Pancreas (tissue), 10 donors: ENCODE data around the gene CHRNE. TPM values are rescaled to one million over a fixed set of nuclear protein-coding genes. Genes with fewer than 3 reads are reported as not detected.
A peak's percentile ranks its signal among the peaks of the same experiment; 100 is the strongest.
"Not testable (repeated sequence)": the region's sequence is repeated elsewhere in the genome, so short reads cannot be mapped to it uniquely, and the experiment has no call there.

Source experiments
- ATAC-seq, 4 donors: fragments of 200-7000 bp; cut with Tn5 transposase; one replicate each; pipeline versions ENCODE4 v1.8.0 to v1.9.1; 2020; ENCODE audit warnings: mild to moderate bottlenecking in 4 of 4, moderate library complexity in 4 of 4
- DNase-seq, 6 donors: peaks; one replicate each; pipeline ENCODE4 v3.0.0-alpha.2; 2020
- FAIRE-seq: peaks from 2 replicates; lab custom pipeline; 2012; peaks lifted over from hg19 to GRCh38; lab: Jason Lieb, UNC
- H3K27ac ChIP-seq, 4 donors: fragments of 200-600 bp; sonication (generic); 1 replicate in 3 of 4; 2 replicates in 1 of 4; pipeline versions ENCODE4 v1.5.0 to v1.8.0; 2020
- H3K27me3 ChIP-seq, 4 donors: fragments of 200-600 bp; one replicate each; pipeline ENCODE4 v1.8.0; 2021
- H3K36me3 ChIP-seq, 3 donors: fragments of 200-600 bp; sonication (generic) in 1 of 3; one replicate each; pipeline versions ENCODE4 v1.5.0 to v1.8.0; 2020 to 2021
- H3K4me1 ChIP-seq, 3 donors: fragments of 200-600 bp; one replicate each; pipeline ENCODE4 v1.8.0; 2021
- H3K4me3 ChIP-seq, 4 donors: fragments of 200-600 bp; sonication (generic) in 2 of 4; one replicate each; pipeline versions ENCODE4 v1.5.0 to v1.8.0; 2020 to 2021
- H3K9me3 ChIP-seq, 4 donors: fragments of 200-600 bp; one replicate each; pipeline ENCODE4 v1.8.0; 2021
- WGBS, 2 donors: extraction: QIAGEN DNeasy Blood & Tissue Kit; methylation state at CpG; one replicate each; pipeline ENCODE4 v1.1.7; 2013; 5-methylcytosine and 5-hydroxymethylcytosine counted together
- intact Hi-C, 3 donors: fragments of 100-400 bp; cut with DNase I; formaldehyde crosslinking; loops; one replicate each; pipeline versions ENCODE4 v1.11.1 to v1.14.2; 2022
- polyA plus RNA-seq, 2 donors: library from polyadenylated mRNA; stranded (reverse); fragments of 200-250 nt; gene quantifications; one replicate each; pipeline ENCODE4 v1.2.3, GENCODE V29; 2013
- total RNA-seq, 6 donors: library from RNA; stranded (reverse); fragmentation: NEBNext Ultra II Directional in 4 of 6; extraction: Animal tissue kit (Norgen Biotek cat#: 25700) in 4 of 6; gene quantifications; one replicate each; pipeline versions ENCODE4 v1.2.1 to v1.2.4, GENCODE V29; 2021 to 2023
- TF ChIP-seq, protein P1 (sequence below), 4 donors: fragments of 200-600 bp; sonication (generic) in 3 of 4; IDR thresholded peaks; one replicate each; pipeline versions ENCODE4 v1.5.0 to v1.8.0; 2021; ENCODE audit warnings: antibody characterized with exemption in 4 of 4
- donor health status: healthy with polysubstance abuse.
- donor health status: DM: no; HTN: no; CAD: no; lungs with moderate emphysema.
- donor health status: DM: no; HTN: no; CAD: no.
- donor health status: control.
- donor health status: control.
- donor health status: Bipolar disorder and iron deficiency.
- donor health status: DM: yes; HTN: yes; CAD: no.
- donor health status: DM: no; HTN: no; CAD: no.
- donor health status: DM: no; HTN: no; CAD: no.
- donor health status: DM: yes; HTN: yes; CAD: no.

CHRNE gene
- total and polyA plus RNA-seq, 8 donors = 0.76 to 2.0 (median 1.3) TPM

DNA sequence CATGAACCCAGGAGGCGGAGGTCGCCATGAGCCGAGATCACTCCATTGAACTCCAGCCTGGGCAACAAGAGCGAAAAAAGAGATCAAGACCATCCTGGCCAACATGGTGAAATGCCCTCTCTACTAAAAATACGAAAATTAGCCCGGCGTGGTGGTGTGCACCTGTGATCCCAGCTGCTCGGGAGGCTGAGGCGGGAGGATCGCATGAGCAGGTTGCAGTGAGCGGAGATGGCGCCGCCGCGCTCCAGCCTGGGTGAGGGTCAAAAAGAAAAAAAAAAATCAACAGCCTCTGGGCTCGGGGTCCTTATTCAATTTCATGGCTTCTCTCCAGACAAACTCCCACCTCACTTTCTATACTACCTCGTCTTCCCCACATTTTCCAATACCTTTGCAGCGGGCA lies 26.0 kb upstream of the CHRNE start:
- Histone ChIP-seq H3K9me3 (no peaks in the 10 kb centered on the region), H3K4me1 (no peaks in the 10 kb centered on the region), H3K36me3 (no peaks in the 10 kb centered on the region), H3K27ac (no peak overlapping the region), H3K4me3 (no peak overlapping the region), H3K27me3 (no peaks in the 10 kb centered on the region)
- TF ChIP-seq, protein P1, sequence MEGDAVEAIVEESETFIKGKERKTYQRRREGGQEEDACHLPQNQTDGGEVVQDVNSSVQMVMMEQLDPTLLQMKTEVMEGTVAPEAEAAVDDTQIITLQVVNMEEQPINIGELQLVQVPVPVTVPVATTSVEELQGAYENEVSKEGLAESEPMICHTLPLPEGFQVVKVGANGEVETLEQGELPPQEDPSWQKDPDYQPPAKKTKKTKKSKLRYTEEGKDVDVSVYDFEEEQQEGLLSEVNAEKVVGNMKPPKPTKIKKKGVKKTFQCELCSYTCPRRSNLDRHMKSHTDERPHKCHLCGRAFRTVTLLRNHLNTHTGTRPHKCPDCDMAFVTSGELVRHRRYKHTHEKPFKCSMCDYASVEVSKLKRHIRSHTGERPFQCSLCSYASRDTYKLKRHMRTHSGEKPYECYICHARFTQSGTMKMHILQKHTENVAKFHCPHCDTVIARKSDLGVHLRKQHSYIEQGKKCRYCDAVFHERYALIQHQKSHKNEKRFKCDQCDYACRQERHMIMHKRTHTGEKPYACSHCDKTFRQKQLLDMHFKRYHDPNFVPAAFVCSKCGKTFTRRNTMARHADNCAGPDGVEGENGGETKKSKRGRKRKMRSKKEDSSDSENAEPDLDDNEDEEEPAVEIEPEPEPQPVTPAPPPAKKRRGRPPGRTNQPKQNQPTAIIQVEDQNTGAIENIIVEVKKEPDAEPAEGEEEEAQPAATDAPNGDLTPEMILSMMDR (IDR thresholded peaks at IDR 0.05) = no peak
- no peak for ATAC-seq
- no peak for FAIRE-seq
- WGBS, 2 donors = 94 to 96% methylated on average over 18 of the region's 18 CpGs
- intact Hi-C loops = no loop called here
- peak in 1 of 6 donors; percentile 3 for DNase-seq

DNA sequence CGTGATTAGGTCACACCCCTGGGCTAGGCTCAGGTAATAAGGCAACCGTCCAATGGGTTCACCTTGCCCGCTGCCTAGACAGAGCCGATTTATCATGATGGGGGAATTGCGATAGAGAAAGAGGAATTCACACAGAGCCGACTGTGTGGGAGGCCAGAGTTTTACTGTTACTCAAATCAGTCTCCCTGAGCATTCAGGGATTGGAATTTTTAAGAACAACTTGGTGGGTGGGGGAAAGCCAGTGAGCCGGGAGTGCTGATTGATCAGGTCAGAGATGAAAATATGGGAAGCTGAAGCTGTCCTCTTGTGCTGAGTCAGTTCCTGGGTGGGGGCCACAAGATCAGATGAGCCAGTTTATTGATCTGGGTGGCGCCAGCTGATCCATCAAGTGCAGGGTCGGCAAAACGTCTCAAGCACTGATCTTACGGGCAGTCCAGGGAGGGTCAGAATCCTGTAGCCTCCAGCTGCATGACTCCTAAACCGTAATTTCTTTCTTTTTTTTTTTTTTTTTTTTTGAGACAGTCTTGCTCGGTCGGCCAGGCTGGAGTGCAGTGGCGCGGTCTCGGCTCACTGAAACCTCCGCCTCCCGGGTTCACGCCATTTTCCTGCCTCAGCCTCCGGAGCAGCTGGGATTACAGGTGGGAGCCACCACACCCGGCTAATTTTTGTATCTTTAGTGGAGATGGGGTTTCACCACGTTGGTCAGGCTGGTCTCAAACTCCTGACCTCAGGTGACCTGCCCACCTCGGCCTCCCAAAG lies 23.9 kb upstream of the CHRNE start:
- 77% methylated on average over 24 of the region's 24 CpGs for WGBS, 2 donors
- H3K9me3 ChIP-seq, H3K27me3 ChIP-seq, ATAC-seq, FAIRE-seq, H3K4me1 ChIP-seq, H3K36me3 ChIP-seq, intact Hi-C loops, H3K4me3 ChIP-seq, H3K27ac ChIP-seq: not testable (repeated sequence)
- DNase-seq = peak in 1 of 6 donors; percentile 13

DNA sequence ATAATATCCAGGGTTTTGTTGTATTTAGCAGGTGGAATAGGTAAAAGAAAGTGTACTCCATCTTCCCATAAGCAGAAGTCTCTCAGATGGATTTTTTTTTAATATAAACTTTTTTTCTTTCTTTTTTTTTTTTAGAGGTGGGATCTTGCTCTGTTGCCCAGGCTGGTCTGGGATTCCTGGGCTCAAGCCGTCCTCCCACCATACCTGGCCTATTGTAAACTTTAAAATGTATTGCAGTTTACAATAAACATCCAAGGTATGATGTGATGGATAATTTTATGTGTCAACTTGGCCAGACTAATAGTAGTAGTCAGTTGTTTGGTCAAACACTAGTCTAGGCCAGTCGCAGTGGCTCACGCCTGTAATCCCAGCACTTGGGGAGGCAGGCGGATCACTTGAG lies 18.4 kb upstream of the CHRNE start:
- ATAC-seq = no peak
- H3K27me3 ChIP-seq = no peaks in the 10 kb centered on the region
- no peak overlapping the region for H3K4me3 ChIP-seq
- WGBS, 2 donors = 87 to 89% methylated on average over 4 of the region's 4 CpGs
- intact Hi-C loops = no loop called here
- DNase-seq = no peak
- no peaks in the 10 kb centered on the region for H3K9me3 ChIP-seq
- H3K4me1 ChIP-seq = no peaks in the 10 kb centered on the region
- H3K36me3 ChIP-seq = no peaks in the 10 kb centered on the region
- FAIRE-seq = no peak
- no peak overlapping the region for H3K27ac ChIP-seq
- TF ChIP-seq, protein P1 (IDR thresholded peaks at IDR 0.05) = no peak

DNA sequence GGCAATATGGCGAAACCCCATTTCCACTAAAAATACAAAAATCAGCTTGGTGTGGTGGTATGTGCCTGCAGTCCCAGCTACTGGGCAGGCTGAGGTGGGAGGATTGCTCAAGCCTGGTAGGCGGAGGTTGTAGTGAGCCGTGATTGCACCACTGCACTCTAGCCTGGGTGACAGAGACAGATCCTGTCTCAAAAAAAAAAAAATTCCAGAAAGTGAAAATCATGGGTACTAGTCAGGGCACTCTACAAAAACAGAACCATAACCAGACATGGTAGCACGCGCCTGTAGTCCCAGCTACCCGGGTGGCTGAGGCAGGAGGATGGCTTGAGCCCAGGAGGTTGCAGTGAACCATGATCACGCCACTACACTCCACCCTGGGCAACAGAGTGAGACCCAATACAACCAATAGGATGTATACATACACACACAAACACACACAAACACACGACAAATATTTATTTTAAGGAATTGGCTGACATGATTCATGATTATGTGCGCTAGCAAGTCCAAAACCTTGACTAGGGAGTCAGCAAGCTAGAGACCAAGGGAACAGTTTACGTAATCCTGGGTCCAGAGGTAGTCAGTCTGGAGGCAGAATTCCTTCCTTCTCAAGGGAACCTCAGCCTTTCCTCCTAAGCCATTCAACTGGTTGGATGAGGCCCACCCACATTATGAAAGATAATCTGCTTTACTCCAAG lies 17.6 kb upstream of the CHRNE start:
- Histone ChIP-seq H3K27me3 (no peaks in the 10 kb centered on the region), H3K4me3 (no peak overlapping the region), H3K27ac (no peak overlapping the region), H3K36me3 (no peaks in the 10 kb centered on the region), H3K9me3 (no peaks in the 10 kb centered on the region), H3K4me1 (no peaks in the 10 kb centered on the region)
- TF ChIP-seq, protein P1 (IDR thresholded peaks at IDR 0.05) = no peak
- WGBS, 2 donors = 77 to 81% methylated on average over 10 of the region's 10 CpGs
- DNase-seq = no peak
- no peak for FAIRE-seq
- peak in 1 of 4 donors; percentile 40 for ATAC-seq
- intact Hi-C loops = no loop called here

DNA sequence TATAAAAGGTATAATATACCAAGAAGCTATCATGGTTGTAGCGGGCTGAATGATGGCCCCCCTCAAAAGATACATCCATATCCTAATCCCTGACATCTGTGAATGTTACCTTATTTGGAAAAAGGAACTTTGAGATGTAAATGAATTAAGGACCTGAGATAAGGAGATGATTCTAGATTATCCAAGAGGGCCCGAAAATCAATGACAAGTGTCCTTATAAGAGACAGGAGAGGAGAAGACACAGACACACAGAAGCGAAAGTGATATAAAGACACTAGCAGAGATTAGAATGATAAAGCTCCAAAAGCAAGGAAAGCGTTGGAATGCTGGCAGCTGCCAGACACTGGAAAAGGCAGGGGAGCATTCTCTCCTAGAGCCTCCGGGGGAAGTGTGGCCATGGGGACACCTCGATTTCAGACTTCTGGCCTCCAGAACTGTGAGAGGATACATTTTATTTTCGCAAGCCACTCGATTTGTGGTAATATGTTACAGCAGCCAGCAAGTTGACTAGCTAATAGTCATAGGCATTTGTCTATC lies 16.7 kb upstream of the CHRNE start:
- TF ChIP-seq, protein P1 (IDR thresholded peaks at IDR 0.05) = no peak
- H3K9me3 ChIP-seq = no peaks in the 10 kb centered on the region
- no peaks in the 10 kb centered on the region for H3K36me3 ChIP-seq
- no peak overlapping the region for H3K27ac ChIP-seq
- DNase-seq (peak in 1 of 6 donors; percentile 2), FAIRE-seq (no peak), ATAC-seq (no peak)
- intact Hi-C loops = loop anchor here in 1 of 3 donors (10.0 kb wide), 1 partner anchor 135 kb away; no protein-coding TSS in a partner anchor
- 73 to 76% methylated on average over 8 of the region's 8 CpGs for WGBS, 2 donors
- H3K27me3 ChIP-seq = no peaks in the 10 kb centered on the region
- H3K4me3 ChIP-seq = no peak overlapping the region
- H3K4me1 ChIP-seq = no peaks in the 10 kb centered on the region

DNA sequence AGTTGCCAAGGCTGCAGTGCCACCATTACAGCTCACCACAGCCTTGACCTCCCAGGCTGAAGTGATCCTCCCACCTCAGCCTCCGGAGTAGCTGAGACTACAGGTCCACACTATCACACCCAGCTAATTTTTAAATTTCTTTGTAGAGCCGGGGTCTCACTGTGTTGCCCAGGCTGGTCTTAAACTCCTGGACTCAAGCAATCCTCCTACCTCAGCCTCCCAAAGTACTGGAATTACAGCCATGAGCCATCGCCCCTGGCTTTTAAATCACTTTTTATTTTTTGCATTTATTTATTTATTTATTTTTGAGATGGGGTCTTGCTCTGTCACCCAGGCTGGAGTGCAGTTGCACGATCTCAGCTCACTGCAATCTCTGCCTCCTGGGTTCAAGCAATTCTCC lies 11.7 kb upstream of the CHRNE start:
- intact Hi-C loops = loop anchor here in 1 of 3 donors (10.0 kb wide), 1 partner anchor 140 kb away; no protein-coding TSS in a partner anchor
- H3K4me1 ChIP-seq, FAIRE-seq, H3K36me3 ChIP-seq, ATAC-seq, H3K4me3 ChIP-seq, H3K27ac ChIP-seq, H3K9me3 ChIP-seq, H3K27me3 ChIP-seq: not testable (repeated sequence)
- DNase-seq = peak in 1 of 6 donors; percentile 6
- 72 to 73% methylated on average over 4 of the region's 4 CpGs for WGBS, 2 donors
